ENCODE results near the gene PDS5B.
A peak's percentile ranks its signal among the peaks of the same experiment; 100 is the strongest.

PDS5B gene

GRCh38 chr13:32609428-32609827, 23.2 kb downstream of the PDS5B start:
- TF ChIP-seq, protein P1, sequence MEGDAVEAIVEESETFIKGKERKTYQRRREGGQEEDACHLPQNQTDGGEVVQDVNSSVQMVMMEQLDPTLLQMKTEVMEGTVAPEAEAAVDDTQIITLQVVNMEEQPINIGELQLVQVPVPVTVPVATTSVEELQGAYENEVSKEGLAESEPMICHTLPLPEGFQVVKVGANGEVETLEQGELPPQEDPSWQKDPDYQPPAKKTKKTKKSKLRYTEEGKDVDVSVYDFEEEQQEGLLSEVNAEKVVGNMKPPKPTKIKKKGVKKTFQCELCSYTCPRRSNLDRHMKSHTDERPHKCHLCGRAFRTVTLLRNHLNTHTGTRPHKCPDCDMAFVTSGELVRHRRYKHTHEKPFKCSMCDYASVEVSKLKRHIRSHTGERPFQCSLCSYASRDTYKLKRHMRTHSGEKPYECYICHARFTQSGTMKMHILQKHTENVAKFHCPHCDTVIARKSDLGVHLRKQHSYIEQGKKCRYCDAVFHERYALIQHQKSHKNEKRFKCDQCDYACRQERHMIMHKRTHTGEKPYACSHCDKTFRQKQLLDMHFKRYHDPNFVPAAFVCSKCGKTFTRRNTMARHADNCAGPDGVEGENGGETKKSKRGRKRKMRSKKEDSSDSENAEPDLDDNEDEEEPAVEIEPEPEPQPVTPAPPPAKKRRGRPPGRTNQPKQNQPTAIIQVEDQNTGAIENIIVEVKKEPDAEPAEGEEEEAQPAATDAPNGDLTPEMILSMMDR (IDR thresholded peaks at IDR 0.05; ENCODE audit: low read length, missing control alignments), result no peak
- DNase-seq (ENCODE audit: low read depth), result no peak
- no peak overlapping the region for H3K4me3 ChIP-seq (replicated peaks; ENCODE audit: low read depth, low read length)

- no peak for DNase-seq (ENCODE audit: low read depth)
- no peak overlapping the region for H3K4me3 ChIP-seq (replicated peaks; ENCODE audit: low read depth, low read length)
- TF ChIP-seq, protein P1 (IDR thresholded peaks at IDR 0.05; ENCODE audit: low read length, missing control alignments), result no peak
Observed at GRCh38 chr13:32610538-32610937, 24.3 kb downstream of the PDS5B start.

DNA sequence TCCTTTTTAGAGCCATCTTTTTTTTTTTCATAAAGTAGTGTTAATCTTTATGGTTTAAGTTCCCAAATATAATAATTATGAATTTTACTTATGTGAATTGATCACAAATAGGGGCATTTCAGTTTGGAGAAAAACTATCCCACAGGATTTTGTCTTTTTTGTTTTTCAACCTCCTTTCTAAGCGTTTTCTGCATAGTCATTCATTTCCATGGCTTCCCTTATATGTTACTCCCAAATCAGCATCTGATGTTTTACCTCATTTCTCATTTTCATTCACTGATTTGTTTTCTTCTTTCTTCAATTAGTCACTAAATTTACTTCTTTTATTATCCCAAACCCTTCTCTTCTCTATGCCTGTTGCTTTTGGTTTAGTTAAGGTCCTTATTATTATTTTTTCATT, 24.7 kb downstream of the PDS5B start:
- TF ChIP-seq, protein P1 (IDR thresholded peaks at IDR 0.05; ENCODE audit: low read length, missing control alignments), result no peak
- H3K4me3 ChIP-seq (replicated peaks; ENCODE audit: low read depth, low read length), result no peak overlapping the region
- no peak for DNase-seq (ENCODE audit: low read depth)

DNA sequence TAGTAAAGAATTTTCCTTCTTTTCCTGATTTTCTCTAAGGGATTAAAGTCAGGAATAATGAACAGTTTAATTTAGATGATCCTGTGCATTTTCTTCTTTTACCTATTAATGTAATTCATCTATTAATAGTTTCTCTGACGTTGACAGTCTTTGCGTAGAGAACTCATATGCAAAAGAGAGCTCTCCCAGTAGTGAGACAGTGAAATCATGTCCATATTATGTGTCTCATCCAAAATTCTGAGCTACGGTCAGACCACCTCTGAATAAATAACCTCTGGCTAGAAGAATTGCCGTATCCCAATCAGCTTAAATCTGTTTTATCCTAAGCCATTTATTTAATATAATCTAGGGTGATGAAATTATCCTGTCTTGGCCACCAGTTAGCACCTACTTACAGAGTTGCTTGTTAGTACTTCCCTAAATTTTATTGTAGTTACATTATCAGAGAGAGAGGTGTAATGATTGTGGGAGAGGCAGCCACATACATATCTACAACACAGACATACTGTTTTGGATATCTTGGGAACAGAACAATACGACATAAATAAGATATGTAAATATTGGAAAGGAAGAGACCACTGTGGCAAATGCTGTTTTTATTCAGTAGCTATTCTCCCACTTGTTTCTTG, 30.7 kb downstream of the PDS5B start:
- no peak for DNase-seq (ENCODE audit: low read depth)
- H3K4me3 ChIP-seq (replicated peaks; ENCODE audit: low read depth, low read length), result no peak overlapping the region
- TF ChIP-seq, protein P1 (IDR thresholded peaks at IDR 0.05; ENCODE audit: low read length, missing control alignments), result no peak

GRCh38 chr13:32622827-32623226, 36.6 kb downstream of the PDS5B start:
- H3K4me3 ChIP-seq (replicated peaks; ENCODE audit: low read depth, low read length), result no peak overlapping the region
- no peak for DNase-seq (ENCODE audit: low read depth)
- TF ChIP-seq, protein P1 (IDR thresholded peaks at IDR 0.05; ENCODE audit: low read length, missing control alignments), result no peak

DNA sequence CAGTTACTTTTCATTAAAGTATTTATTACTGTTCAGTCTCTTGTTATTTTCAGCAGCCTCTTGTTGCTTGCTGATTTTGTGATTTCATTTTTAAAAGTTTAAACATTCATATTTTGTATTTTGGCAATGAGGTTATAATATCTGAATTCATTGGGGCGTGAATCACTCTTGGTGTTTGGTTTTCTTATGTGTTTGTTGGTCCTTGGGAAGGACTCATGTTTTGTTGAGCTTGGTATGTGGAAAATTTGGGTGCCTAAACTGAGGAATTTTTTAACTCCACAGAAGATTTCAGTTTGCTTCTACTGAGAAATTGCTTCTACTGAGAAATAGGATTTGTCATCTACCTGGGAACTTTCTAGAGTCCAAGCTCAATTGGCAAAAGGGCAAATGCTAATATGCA, 38.2 kb downstream of the PDS5B start:
- no peak overlapping the region for H3K4me3 ChIP-seq (replicated peaks; ENCODE audit: low read depth, low read length)
- TF ChIP-seq, protein P1 (IDR thresholded peaks at IDR 0.05; ENCODE audit: low read length, missing control alignments), result no peak
- DNase-seq (ENCODE audit: low read depth), result peak; percentile 12

DNA sequence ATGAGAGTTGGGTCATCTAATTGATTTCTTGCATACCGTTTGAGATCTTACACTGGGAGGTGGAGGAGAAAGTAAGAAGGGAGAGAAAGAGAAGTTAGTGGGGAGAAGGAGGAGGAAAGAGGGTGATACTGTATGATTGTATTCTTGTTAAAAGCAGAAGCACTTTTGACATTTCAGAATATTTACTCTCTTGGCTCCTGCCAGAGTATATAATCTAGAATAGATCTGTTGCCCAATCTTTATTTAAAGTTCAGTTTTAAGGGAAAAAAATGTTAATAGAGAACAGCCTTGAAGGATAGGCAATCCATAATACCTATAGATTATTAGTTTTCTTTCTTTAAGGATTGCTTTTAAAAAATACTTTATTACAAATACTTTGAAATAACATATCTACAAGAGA, 41.5 kb downstream of the PDS5B start:
- no peak overlapping the region for H3K4me3 ChIP-seq (replicated peaks; ENCODE audit: low read depth, low read length)
- DNase-seq (ENCODE audit: low read depth), result no peak
- TF ChIP-seq, protein P1 (IDR thresholded peaks at IDR 0.05; ENCODE audit: low read length, missing control alignments), result no peak

All from fibroblast of pulmonary artery (primary cell).